HCT116 (cell line): ENCODE measurements around the gene AMOT. TPM values are rescaled to one million over a fixed set of nuclear protein-coding genes. Genes with fewer than 3 reads are reported as not detected.

Experiments used
- ATAC-seq: fragments of 200-7000 bp; cut with Tn5 transposase; 2 replicates; pipeline ENCODE4 v1.9.1; 2020; ENCODE audit warnings: mild to moderate bottlenecking, moderate library complexity
- BruUV-seq: library from RNA; stranded (reverse); fragments of 400-500 nt; replicated peaks from 2 replicates; lab custom pipeline; 2021; lab: Mats Ljungman, UMichigan
- CTCF ChIA-PET: fragments of 300-600 bp; sonication (Branson Sonifier 250); formaldehyde crosslinking; loops from one replicate; lab custom pipeline; 2021; ENCODE audit warnings: antibody characterized with exemption; lab: Charles Lee
- POLR2A ChIA-PET: fragments of 300-600, 350-600 bp; sonication (Branson Sonifier 250); formaldehyde crosslinking; loops from one replicate; lab custom pipeline; 2021; ENCODE audit warnings: antibody characterized with exemption; lab: Charles Lee
- RAD21 ChIA-PET, 2 experiments: fragments of 300-600 bp; sonication (Branson Sonifier 250); formaldehyde crosslinking; loops; one replicate each; lab custom pipeline; 2023; ENCODE audit warnings: low total read pairs in 2 of 2; ENCODE audit not compliant: uncharacterized antibody in 2 of 2, unreplicated experiment in 2 of 2, low non-redundant PET in 1 of 2; lab: Charles Lee
- DNase-seq: peaks from one replicate; pipeline ENCODE4 v3.0.0-alpha.2; 2010; ENCODE audit warnings: low read depth, low spot score
- H2AFZ ChIP-seq: fragments of 200-600 bp; shearing (Covaris generic), sonication (generic); 2 replicates; pipeline ENCODE4 v1.6.1; 2017; ENCODE audit warnings: low read depth, mixed run types, mixed read lengths, antibody characterized with exemption, low read length; ENCODE audit not compliant: poor library complexity, severe bottlenecking
- H3K27ac ChIP-seq: 2 replicates; pipeline ENCODE4 v1.5.1; 2012; ENCODE audit warnings: low read depth, low read length
- H3K27me3 ChIP-seq: fragments of 200-600 bp; sonication (generic); 2 replicates; pipeline ENCODE4 v1.6.1; 2016; ENCODE audit warnings: mixed run types, low read length, mixed read lengths; ENCODE audit not compliant: insufficient read depth
- H3K36me3 ChIP-seq, 2 experiments: fragments of 200-500 bp in 1 of 2; fragments of 200-600 bp in 1 of 2; sonication (Bioruptor generic) in 1 of 2; sonication (generic) in 1 of 2; 2 replicates each; pipeline versions ENCODE4 v1.5.1 to v1.6.1; 2014 to 2016; ENCODE audit warnings: low read length in 2 of 2, inconsistent platforms in 1 of 2, mixed read lengths in 1 of 2, mixed run types in 1 of 2; ENCODE audit not compliant: insufficient read depth in 2 of 2, control insufficient read depth in 1 of 2
- H3K4me1 ChIP-seq, 2 experiments: fragments of 200-600 bp in 1 of 2; sonication (generic) in 1 of 2; 2 replicates each; pipeline versions ENCODE4 v1.5.1 to v1.6.1; 2012 to 2017; ENCODE audit warnings: low read length in 2 of 2, inconsistent platforms in 1 of 2, mild to moderate bottlenecking in 1 of 2, mixed read lengths in 1 of 2, mixed run types in 1 of 2, moderate library complexity in 1 of 2; ENCODE audit not compliant: insufficient read depth in 2 of 2, control insufficient read depth in 1 of 2
- H3K4me2 ChIP-seq: fragments of 200-600 bp; sonication (generic); 2 replicates; pipeline ENCODE4 v1.6.1; 2017; ENCODE audit warnings: mixed run types, low read length, mixed read lengths
- H3K4me3 ChIP-seq, 2 experiments: fragments of 200-600 bp in 1 of 2; sonication (generic) in 1 of 2; replicated peaks in 1 of 2; 2 replicates each; pipeline ENCODE4 v1.5.1; 2011 to 2016; ENCODE audit warnings: low read length in 2 of 2, control low read depth in 1 of 2, low read depth in 1 of 2, mild to moderate bottlenecking in 1 of 2, mixed read lengths in 1 of 2, mixed run types in 1 of 2
- H3K79me2 ChIP-seq: fragments of 200-600 bp; sonication (generic); 2 replicates; pipeline ENCODE4 v1.6.1; 2017; ENCODE audit warnings: mild to moderate bottlenecking, mixed run types, low read length, moderate library complexity, mixed read lengths; ENCODE audit not compliant: insufficient read depth
- H3K9ac ChIP-seq: fragments of 200-600 bp; sonication (generic); 2 replicates; pipeline ENCODE4 v1.6.1; 2016; ENCODE audit warnings: low read length, mixed read lengths
- H3K9me2 ChIP-seq: fragments of 200-600 bp; sonication (generic), shearing (Covaris generic); 2 replicates; pipeline ENCODE4 v1.6.1; 2017; ENCODE audit warnings: mixed run types, mild to moderate bottlenecking, moderate library complexity; ENCODE audit not compliant: insufficient read depth
- H3K9me3 ChIP-seq, 2 experiments: fragments of 200-500 bp in 1 of 2; fragments of 200-600 bp in 1 of 2; sonication (Bioruptor generic) in 1 of 2; sonication (generic) in 1 of 2; 2 replicates each; pipeline ENCODE4 v1.6.1; 2014 to 2017; ENCODE audit warnings: low read length in 2 of 2, mixed read lengths in 2 of 2, inconsistent platforms in 1 of 2, low read depth in 1 of 2, mild to moderate bottlenecking in 1 of 2, mixed run types in 1 of 2, moderate library complexity in 1 of 2; ENCODE audit not compliant: control insufficient read depth in 1 of 2, insufficient read depth in 1 of 2
- H4K20me1 ChIP-seq: fragments of 200-600 bp; sonication (generic), shearing (Covaris generic); 2 replicates; pipeline ENCODE4 v1.6.1; 2017; ENCODE audit warnings: mixed run types, mild to moderate bottlenecking, moderate library complexity; ENCODE audit not compliant: insufficient read depth
- ELF1 ChIP-seq: IDR thresholded peaks from 2 replicates; pipeline ENCODE4 v1.6.1; 2012; ENCODE audit warnings: low read depth, borderline replicate concordance
- EZH2 ChIP-seq: fragments of 200-600 bp; sonication (generic); IDR thresholded peaks from 2 replicates; pipeline ENCODE4 v1.6.1; 2017; ENCODE audit warnings: antibody characterized with exemption, mixed run types
- MAX ChIP-seq: IDR thresholded peaks from 2 replicates; pipeline ENCODE4 v1.6.1; 2012
- YY1 ChIP-seq: IDR thresholded peaks from 2 replicates; pipeline ENCODE4 v1.6.1; 2011; ENCODE audit warnings: low read length, low read depth, moderate library complexity, mild to moderate bottlenecking; ENCODE audit not compliant: insufficient replicate concordance; ENCODE audit errors: extremely low read depth
- ZNF274 ChIP-seq: fragments of 200-500 bp; sonication (Bioruptor generic); IDR thresholded peaks from 2 replicates; pipeline ENCODE4 v1.6.1; 2014; ENCODE audit warnings: mild to moderate bottlenecking, low read depth, low read length, inconsistent platforms
- intact Hi-C: fragments of 100-400 bp; cut with micrococcal nuclease; formaldehyde crosslinking; loops from 2 replicates; pipeline ENCODE4 v1.10.0; 2022
- total RNA-seq: library from RNA; stranded (reverse); gene quantifications from one replicate; pipeline ENCODE4 v1.2.1, GENCODE V29; 2021; ENCODE audit not compliant: unreplicated experiment

The AMOT gene
- total RNA-seq, 1 experiment from 2014 or later, result 7.7 TPM

GRCh38 chrX:112877771-112878173, 37.1 kb upstream of the AMOT start:
- RAD21 ChIA-PET, result no interaction called here
- POLR2A ChIA-PET, result no interaction called here
- intact Hi-C loops, result no loop called here
- TF ChIP-seq MAX (no peak), ZNF274 (no peak)
- no peak for DNase-seq
- no peaks in the 10 kb centered on the region for H3K9me2 ChIP-seq
- H3K9ac ChIP-seq, result no peak overlapping the region
- no TSS peak for BruUV-seq
- ATAC-seq, result no peak
- H3K79me2 ChIP-seq, result no peaks in the 10 kb centered on the region
- H3K27me3 ChIP-seq, result no peaks in the 10 kb centered on the region
- no peaks in the 10 kb centered on the region for H3K9me3 ChIP-seq
- H3K4me3 ChIP-seq, result no peak overlapping the region
- no peak overlapping the region for H2AFZ ChIP-seq
- H3K4me2 ChIP-seq, result no peak overlapping the region
- H3K4me1 ChIP-seq, result no peaks in the 10 kb centered on the region
- H3K27ac ChIP-seq, result no peak overlapping the region
- no peaks in the 10 kb centered on the region for H3K36me3 ChIP-seq
- no peaks in the 10 kb centered on the region for H4K20me1 ChIP-seq
- CTCF ChIA-PET, result no interaction called here

- POLR2A ChIA-PET, result no interaction called here
These were observed 34.0 kb upstream of the AMOT start for GRCh38 chrX:112874614-112875013.

More at GRCh38 chrX:112874614-112875013, 34.0 kb upstream of the AMOT start:
- ChIA-PET CTCF (no interaction called here), RAD21 (no interaction called here)
- no peaks in the 10 kb centered on the region for H3K27me3 ChIP-seq
- H3K9ac ChIP-seq, result no peak overlapping the region
- no peak overlapping the region for H3K4me2 ChIP-seq
- no peak overlapping the region for H3K4me3 ChIP-seq
- no TSS peak for BruUV-seq
- no peaks in the 10 kb centered on the region for H3K79me2 ChIP-seq
- H3K4me1 ChIP-seq, result no peaks in the 10 kb centered on the region
- H3K9me2 ChIP-seq, result no peaks in the 10 kb centered on the region
- H3K9me3 ChIP-seq, result no peaks in the 10 kb centered on the region
- no peaks in the 10 kb centered on the region for H3K36me3 ChIP-seq
- DNase-seq (no peak), ATAC-seq (no peak)
- H3K27ac ChIP-seq, result no peak overlapping the region
- H4K20me1 ChIP-seq, result no peaks in the 10 kb centered on the region
- TF ChIP-seq YY1, result no peak
- no peak for TF ChIP-seq EZH2
- no peak for TF ChIP-seq ELF1
- H2AFZ ChIP-seq, result no peak overlapping the region
- intact Hi-C loops, result no loop called here
